Hematopoietic multipotent progenitor cell treated with erythropoietin and hydrocortisone succinate and interleukin-3 and kit ligand, for 17 days (in vitro differentiated cells): ENCODE results near the gene TRAM2.
"Not testable (repeated sequence)": the region's sequence is repeated elsewhere in the genome, so short reads cannot be mapped to it uniquely, and the experiment has no call there.

Source experiments
- DNase-seq: peaks from one replicate; pipeline ENCODE4 v3.0.0-alpha.2; 2015; ENCODE audit warnings: low spot score

TRAM2 gene

DNA sequence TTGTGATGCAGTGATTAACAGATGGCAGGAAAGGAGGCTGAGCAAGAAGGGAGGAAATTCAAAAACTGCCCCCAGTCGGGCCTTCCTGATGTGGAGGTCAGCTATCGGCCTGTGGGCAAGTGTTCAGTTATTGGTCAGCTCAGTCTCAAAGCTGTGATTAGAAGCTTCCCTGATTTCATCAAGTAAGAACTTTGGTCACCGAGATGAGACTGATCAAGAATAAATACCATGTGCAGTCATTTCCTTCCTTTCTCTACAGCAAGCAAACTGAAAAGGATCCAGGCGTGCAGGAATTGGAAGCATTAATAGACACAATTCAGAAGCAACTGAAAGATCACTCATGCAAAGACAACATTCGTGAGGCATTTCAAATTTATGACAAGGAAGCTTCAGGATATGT lies 87.0 kb downstream of the TRAM2 start:
- DNase-seq: no peak

DNA sequence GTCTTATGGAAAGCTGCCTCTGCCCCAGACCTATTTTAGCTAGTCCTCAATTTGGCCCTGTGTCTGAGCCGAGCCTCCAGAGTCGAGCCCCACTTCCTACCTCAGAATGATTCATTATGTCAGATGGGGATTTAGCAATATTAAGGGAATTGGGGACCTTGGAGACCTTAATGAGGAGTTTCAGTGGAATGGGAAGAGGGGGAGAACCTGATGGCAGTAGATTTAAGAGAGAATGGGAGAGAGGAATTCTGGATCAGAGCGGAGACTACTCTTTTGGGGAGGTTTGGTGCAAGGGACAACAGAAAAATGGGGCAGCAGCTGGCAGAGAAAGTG lies 93.2 kb downstream of the TRAM2 start:
- DNase-seq: no peak

DNA sequence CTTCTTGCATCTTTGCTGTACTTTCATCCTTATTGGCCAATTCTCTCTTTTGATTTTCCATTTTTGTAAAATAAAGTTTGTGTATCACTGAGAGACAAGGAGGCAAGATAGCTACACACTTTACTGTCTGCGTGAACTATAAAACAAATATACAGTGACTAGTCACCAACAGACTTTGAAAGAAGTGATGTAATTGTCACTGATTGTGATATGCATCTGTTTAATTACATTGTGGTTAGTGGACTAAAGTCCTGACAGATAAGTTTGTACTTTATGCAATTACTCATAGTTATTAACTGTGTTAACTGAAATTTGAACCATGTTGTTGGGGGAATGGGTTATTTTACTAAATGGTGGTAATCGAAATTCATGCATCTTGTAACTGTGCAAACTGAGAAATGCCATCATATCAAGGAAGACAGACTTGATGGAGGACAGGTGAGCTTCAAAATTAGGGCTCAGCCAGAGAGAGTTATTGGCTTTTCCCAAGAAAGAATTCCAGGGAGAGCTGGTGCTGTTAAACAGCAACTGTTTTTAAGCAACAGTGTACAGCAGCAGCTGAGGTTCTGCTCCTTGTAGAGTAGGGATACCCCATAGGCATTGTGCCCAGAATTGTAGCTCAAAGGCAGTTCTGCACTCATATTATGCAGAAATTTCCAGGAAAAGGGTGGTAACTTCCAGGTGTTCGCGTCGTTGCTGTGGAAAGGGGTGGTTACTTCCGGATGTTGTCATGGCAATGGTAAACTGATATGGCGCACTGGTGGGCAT lies 93.8 kb downstream of the TRAM2 start:
- no peak for DNase-seq

DNA sequence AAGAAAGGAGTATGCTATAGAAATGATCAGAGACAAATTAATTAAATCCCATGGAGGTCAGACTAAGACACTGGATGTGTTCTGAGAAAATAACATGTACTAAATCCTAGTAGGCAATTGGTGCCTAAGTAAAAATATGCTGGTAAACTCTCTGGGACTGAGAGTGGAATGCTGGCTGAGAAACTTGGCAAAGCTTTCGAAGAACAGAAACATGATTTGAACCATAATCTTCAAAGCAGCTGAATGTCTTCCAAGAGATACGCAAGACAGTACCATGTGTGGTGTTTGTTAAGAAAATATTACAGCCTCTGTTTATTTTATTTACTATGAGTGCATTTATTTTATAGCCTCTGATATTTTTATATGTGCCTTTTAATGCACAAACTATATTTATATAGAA lies 101.6 kb downstream of the TRAM2 start:
- no peak for DNase-seq

DNA sequence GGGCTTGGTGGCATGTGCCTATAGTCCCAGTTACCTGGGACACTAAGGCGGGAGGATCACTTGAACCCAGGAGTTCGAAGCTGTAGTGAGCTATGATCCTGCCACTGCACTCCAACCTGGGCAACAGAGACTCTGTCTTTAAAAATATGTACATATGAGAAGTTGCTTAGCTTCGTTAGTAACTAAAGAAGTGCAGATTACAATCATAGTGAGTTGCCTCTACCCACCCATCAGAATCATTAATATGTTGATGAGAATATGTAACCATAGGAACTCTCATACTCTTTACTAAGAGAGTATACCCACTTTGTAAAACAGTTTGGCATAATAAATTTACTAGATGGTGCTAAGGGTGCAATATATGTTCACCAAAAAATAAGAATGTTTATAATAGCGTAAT lies 102.7 kb downstream of the TRAM2 start:
- DNase-seq: no peak

DNA sequence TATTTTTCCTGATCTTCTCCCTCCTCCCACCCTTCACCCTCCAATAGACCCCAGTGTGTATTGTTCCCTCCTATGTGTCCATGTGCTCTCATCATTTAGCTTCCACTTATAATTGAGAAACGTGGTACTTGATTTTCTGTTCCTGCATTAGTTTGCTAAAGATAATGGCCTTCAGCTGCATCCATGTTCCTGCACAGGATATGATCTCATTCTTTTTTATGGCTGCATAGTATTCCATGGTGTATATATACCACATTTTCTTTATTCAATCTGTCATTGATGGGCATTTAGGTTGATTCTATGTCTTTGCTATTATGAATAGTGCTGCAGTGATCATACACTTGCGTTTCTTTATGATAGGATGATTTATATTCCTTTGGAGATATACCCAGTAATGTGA lies 115.7 kb downstream of the TRAM2 start:
- not testable (repeated sequence) for DNase-seq

DNA sequence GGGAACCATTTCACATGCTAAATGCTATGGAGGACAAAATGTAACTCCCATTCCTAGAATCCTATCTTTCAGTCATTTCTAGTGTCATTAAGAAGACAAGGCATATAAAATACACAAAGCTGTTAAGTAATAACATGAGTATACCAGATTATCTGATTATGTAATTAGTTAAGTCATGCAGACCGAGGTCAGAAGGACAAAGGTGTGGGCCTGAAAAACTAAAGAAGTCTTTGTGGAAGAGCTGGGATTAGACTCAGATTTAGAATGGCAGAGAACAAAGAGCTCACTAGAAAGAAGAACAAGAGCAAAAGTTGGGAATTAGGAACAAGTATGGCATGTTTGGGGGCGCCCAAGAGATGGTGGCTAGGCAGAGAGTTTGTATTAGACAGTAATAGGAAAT lies 119.8 kb downstream of the TRAM2 start:
- no peak for DNase-seq

DNA sequence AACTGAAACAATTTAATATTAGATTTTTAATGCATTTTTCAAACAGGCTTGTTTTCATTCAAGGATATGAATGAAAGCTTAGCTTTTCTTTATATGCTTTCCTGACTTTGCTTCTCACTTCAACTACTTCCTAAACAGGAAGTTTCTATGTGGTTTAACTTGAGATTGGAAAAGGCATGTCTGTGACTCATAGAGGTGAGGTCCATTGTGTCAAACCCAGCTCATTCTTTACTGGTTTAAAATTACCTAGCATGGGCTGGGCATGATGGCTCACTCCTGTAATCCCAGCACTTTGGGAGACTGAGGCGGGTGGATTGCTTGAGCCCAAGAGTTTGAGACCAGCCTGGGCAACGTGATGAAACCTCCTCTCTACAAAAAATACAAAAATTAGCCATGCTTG lies 122.3 kb downstream of the TRAM2 start:
- no peak for DNase-seq
